Esophagus muscularis mucosa (tissue), 4 donors: ENCODE measurements around the gene IGFBP1.

ENCODE experiments used
- CTCF ChIP-seq, 3 experiments: fragments of 200-600 bp in 2 of 3; fragments of 450-650 bp in 1 of 3; sonication (generic) in 2 of 3; IDR thresholded peaks; one replicate each; pipeline ENCODE4 v1.5.1; 2017 to 2019; ENCODE audit warnings: antibody characterized with exemption in 3 of 3, mild to moderate bottlenecking in 2 of 3, moderate library complexity in 1 of 3
- EP300 ChIP-seq: sonication (generic); formaldehyde crosslinking; IDR thresholded peaks from one replicate; pipeline ENCODE4 v1.6.1; 2017; ENCODE audit warnings: antibody characterized with exemption
- POLR2A ChIP-seq: fragments of 450-650 bp; IDR thresholded peaks from one replicate; pipeline ENCODE4 v1.6.1; 2017; ENCODE audit warnings: antibody characterized with exemption, moderate library complexity, mild to moderate bottlenecking, low read depth

GRCh38 chr7:45937301-45937700 is 49.0 kb downstream of the IGFBP1 start:
- no peak for TF ChIP-seq CTCF (IDR thresholded peaks at IDR 0.05)
- no peak for TF ChIP-seq POLR2A
- TF ChIP-seq EP300, result no peak
